HEK293T (cell line): Measurements from ENCODE around the gene WWOX.

Experiments used
- CTCF ChIA-PET: fragments of 350-600 bp; formaldehyde crosslinking; extraction: SDS; loops from one replicate; lab custom pipeline; 2021; ENCODE audit warnings: antibody characterized with exemption, inconsistent platforms; lab: Yijun Ruan, JAX
- POLR2A ChIA-PET: fragments of 350-600 bp; formaldehyde crosslinking; extraction: SDS; loops from one replicate; lab custom pipeline; 2020; ENCODE audit warnings: antibody characterized with exemption, inconsistent platforms; lab: Yijun Ruan, JAX
- DNase-seq: peaks from one replicate; pipeline ENCODE4 v3.0.0; 2012; ENCODE audit warnings: mixed read lengths; ENCODE audit errors: extremely low spot score
- ARNT ChIP-seq: fragments of 450-650 bp; IDR thresholded peaks from 2 replicates; pipeline ENCODE4 v1.6.1; 2017; ENCODE audit warnings: mild to moderate bottlenecking
- BHLHE40 ChIP-seq: fragments of 450-650 bp; IDR thresholded peaks from 2 replicates; pipeline ENCODE4 v1.6.1; 2016; ENCODE audit warnings: mild to moderate bottlenecking, moderate library complexity, borderline replicate concordance
- CTBP1 ChIP-seq: fragments of 450-650 bp; IDR thresholded peaks from 2 replicates; pipeline ENCODE4 v1.6.1; 2016; ENCODE audit warnings: borderline replicate concordance
- ELF4 ChIP-seq: fragments of 450-650 bp; IDR thresholded peaks from 2 replicates; pipeline ENCODE4 v1.6.1; 2017; ENCODE audit warnings: antibody characterized with exemption
- FOXA1 ChIP-seq: fragments of 450-650 bp; IDR thresholded peaks from 2 replicates; pipeline ENCODE4 v1.6.1; 2016; ENCODE audit warnings: mild to moderate bottlenecking
- FOXK2 ChIP-seq: fragments of 450-650 bp; IDR thresholded peaks from 2 replicates; pipeline ENCODE4 v1.6.1; 2016; ENCODE audit warnings: mild to moderate bottlenecking
- FOXM1 ChIP-seq: fragments of 450-650 bp; IDR thresholded peaks from 2 replicates; pipeline ENCODE4 v1.6.1; 2017; ENCODE audit warnings: mild to moderate bottlenecking, borderline replicate concordance
- HDGF ChIP-seq: fragments of 450-650 bp; IDR thresholded peaks from 2 replicates; pipeline ENCODE4 v1.6.1; 2017; ENCODE audit warnings: antibody characterized with exemption, borderline replicate concordance
- L3MBTL2 ChIP-seq: fragments of 450-650 bp; conservative IDR thresholded peaks from 2 replicates; pipeline ENCODE4 v1.6.1; 2016; ENCODE audit warnings: mild to moderate bottlenecking
- LEF1 ChIP-seq: fragments of 450-650 bp; IDR thresholded peaks from 2 replicates; pipeline ENCODE4 v1.6.1; 2017; ENCODE audit warnings: mild to moderate bottlenecking, borderline replicate concordance
- NFRKB ChIP-seq: fragments of 450-650 bp; IDR thresholded peaks from 2 replicates; pipeline ENCODE4 v1.6.1; 2016; ENCODE audit warnings: mild to moderate bottlenecking, moderate library complexity
- SP1 ChIP-seq: fragments of 450-650 bp; IDR thresholded peaks from 2 replicates; pipeline ENCODE4 v1.6.1; 2017
- SUZ12 ChIP-seq: fragments of 450-650 bp; IDR thresholded peaks from 2 replicates; pipeline ENCODE4 v1.6.1; 2016; ENCODE audit warnings: mild to moderate bottlenecking
- TARDBP ChIP-seq: fragments of 450-650 bp; IDR thresholded peaks from 2 replicates; pipeline ENCODE4 v1.6.1; 2016
- ZNF384 ChIP-seq: fragments of 450-650 bp; IDR thresholded peaks from 2 replicates; pipeline ENCODE4 v1.6.1; 2016
- TF ChIP-seq, protein P1 (sequence below): fragments of 450-650 bp; IDR thresholded peaks from 2 replicates; pipeline ENCODE4 v1.6.1; 2016

WWOX gene

GRCh38 chr16:78348886-78349285 is 249.4 kb downstream of the WWOX start:
- POLR2A ChIA-PET: no interaction called here
- DNase-seq: no peak
- CTCF ChIA-PET: no interaction called here
- TF ChIP-seq FOXM1 (no peak), HDGF (no peak), ZNF384 (no peak), L3MBTL2 (no peak), FOXA1 (no peak), LEF1 (no peak), CTBP1 (no peak), BHLHE40 (no peak), SP1 (no peak), SUZ12 (no peak), TARDBP (no peak), ELF4 (no peak)

DNA sequence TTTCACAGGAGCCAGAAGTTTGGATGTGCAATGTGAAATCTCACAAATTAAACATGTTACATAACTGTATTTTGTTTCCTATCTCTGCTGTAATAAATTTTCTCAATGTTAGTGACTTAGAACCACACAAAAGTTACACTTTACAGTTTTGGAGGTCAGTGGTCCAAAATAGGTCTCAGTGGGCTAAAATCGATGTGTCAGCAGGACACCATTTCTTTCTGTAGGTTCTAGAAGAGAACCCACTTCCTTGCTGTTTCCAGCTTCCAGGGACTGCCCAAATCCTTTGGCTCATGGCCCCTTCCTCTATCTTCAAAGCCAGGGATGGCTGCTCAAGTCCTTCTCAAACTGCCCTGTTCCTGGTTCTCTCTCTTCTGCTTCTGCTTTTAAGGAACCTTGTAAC is 252.7 kb downstream of the WWOX start:
- TF ChIP-seq ELF4 (no peak), FOXM1 (no peak), CTBP1 (no peak), ZNF384 (no peak), BHLHE40 (no peak), LEF1 (no peak), HDGF (no peak), SUZ12 (no peak), SP1 (no peak), TARDBP (no peak), L3MBTL2 (no peak), ARNT (no peak), FOXK2 (no peak), FOXA1 (no peak), NFRKB (no peak)
- TF ChIP-seq, protein P1, sequence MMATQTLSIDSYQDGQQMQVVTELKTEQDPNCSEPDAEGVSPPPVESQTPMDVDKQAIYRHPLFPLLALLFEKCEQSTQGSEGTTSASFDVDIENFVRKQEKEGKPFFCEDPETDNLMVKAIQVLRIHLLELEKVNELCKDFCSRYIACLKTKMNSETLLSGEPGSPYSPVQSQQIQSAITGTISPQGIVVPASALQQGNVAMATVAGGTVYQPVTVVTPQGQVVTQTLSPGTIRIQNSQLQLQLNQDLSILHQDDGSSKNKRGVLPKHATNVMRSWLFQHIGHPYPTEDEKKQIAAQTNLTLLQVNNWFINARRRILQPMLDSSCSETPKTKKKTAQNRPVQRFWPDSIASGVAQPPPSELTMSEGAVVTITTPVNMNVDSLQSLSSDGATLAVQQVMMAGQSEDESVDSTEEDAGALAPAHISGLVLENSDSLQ: no peak
- no peak for DNase-seq
- POLR2A ChIA-PET: no interaction called here
- CTCF ChIA-PET: no interaction called here

DNA sequence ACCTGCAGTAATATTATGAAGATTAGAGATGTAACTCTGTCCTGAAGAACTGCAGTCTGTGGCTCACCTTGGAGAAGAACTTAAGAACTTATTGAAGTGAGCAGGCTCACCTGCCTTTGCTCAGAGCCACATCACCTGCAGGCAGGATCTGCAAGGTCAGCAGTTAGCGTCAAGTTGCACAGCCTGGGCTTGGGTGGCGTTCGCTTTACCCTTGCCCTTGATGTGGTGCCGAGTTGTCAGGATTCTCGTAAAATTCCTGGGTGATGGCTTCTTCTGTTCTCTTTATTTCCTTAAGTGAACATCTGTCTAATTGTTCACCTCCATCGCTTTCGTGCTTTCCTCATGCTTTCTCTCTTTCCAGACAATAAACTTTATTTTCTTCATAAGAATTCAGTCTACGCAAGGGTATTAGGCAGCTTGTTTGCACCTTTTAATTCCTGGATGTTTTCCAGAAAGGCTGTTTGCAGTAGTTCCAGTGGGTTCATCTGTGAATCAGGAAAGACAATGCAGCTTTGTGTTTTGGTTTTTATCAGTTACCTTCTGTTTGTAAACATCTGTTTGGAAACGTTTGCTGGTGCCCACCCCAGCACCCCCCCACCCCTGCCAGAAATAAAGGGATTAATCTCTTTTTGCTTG is 254.3 kb downstream of the WWOX start:
- no peak for DNase-seq
- POLR2A ChIA-PET: no interaction called here
- no peak for TF ChIP-seq ARNT
- TF ChIP-seq HDGF: no peak
- no peak for TF ChIP-seq ELF4
- TF ChIP-seq BHLHE40: no peak

DNA sequence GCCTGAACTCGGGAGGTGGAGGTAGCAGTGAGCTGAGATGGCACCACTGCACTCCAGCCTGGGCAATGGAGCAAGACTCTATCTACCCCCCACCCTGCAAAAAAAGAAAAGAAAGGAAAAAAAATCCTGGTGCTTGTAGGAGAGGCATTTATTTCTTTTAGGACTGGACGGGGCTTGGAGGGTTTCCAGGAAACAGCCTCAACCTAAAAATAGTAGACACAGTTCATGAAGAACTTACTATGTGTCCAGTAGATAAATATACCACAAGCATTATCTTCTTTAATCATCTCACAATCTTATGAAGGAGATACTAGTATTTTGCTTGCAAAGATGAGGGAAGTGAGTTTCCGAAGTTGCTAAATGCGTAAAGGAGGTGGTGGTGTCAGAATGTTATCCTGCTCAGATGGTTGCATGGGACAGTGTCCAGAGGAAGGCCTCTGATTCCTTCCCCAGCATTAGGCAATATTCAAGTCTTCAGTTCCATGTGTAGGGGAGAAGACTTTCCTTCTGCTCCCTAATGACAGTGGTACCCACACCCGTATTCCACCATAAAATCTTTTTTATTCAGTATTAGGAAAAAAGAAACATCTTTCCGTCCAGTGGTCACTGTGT is 263.2 kb downstream of the WWOX start:
- TF ChIP-seq ARNT: no peak
- TF ChIP-seq, protein P1: no peak
- TF ChIP-seq BHLHE40: no peak
- no peak for TF ChIP-seq FOXM1
- TF ChIP-seq FOXK2: no peak
- TF ChIP-seq TARDBP: no peak
- TF ChIP-seq L3MBTL2: no peak
- TF ChIP-seq ELF4: no peak
- no peak for TF ChIP-seq CTBP1
- TF ChIP-seq FOXA1: no peak
- TF ChIP-seq LEF1: no peak
- TF ChIP-seq NFRKB: no peak
- TF ChIP-seq SP1: no peak
- TF ChIP-seq HDGF: no peak
- no peak for DNase-seq
- CTCF ChIA-PET: no interaction called here
- POLR2A ChIA-PET: no interaction called here

More for the DNA sequence above, 254.3 kb downstream of the WWOX start:
- CTCF ChIA-PET: interaction anchor here (1.0 kb wide), 1 partner anchor 9 kb away, joined by 3 read pairs; no protein-coding TSS in a partner anchor

- TF ChIP-seq TARDBP (no peak), SUZ12 (no peak), NFRKB (no peak), ZNF384 (no peak), SP1 (no peak), LEF1 (no peak), ARNT (no peak), ELF4 (no peak), FOXA1 (no peak), L3MBTL2 (no peak), CTBP1 (no peak), FOXM1 (no peak), HDGF (no peak), BHLHE40 (no peak), FOXK2 (no peak)
- TF ChIP-seq, protein P1: no peak
- ChIA-PET POLR2A (no interaction called here), CTCF (no interaction called here)
- DNase-seq: no peak
Measured at GRCh38 chr16:78363843-78364555, 264.5 kb downstream of the WWOX start.
